Measurements from ENCODE around the gene PDX1.

Gene PDX1

DNA sequence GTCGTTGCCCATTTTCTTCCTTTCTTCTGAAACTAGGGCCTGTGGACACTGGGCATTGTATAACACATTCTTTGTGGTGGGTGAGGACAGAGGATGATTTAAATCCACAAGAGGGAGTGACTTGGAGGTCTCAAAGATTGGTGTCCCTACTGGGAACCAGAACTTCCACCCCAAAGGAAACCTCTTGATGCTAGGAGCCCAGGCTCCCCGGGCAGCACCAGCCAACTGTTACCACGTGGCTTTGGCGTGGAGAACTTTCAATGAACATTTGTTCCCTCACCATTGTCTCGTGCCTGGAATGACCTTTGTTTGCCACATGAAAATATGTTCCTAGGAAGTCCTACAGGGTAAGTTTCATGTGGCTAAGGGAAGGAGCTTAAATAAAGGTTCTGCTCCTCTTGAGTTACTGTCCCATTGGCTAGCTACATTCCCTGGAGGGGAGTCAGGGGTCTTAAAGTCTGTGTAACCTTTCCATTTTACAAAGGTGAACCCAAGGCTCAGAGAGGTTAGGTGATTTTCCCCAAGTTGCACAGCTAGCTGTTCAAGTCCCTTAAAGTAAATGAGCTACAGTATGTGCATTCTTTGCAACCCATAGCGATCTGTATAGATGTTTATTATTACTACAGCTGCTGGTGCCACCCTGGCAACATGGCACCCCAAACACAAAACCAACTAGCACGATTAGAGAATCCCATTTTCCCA lies 54.3 kb downstream of the PDX1 start:
- no peak for DNase-seq
- Mint-ChIP-seq H3K4me3 (no peak overlapping the region), H3K27me3 (ENCODE audit: low read depth, poor library complexity) (peaks cover 22% of the 10 kb centered on the region), H3K27ac (no peak overlapping the region), H3K4me1 (peaks cover 92% of the 10 kb centered on the region), H3K36me3 (ENCODE audit: low read depth) (no peaks in the 10 kb centered on the region), H3K9me3 (no peaks in the 10 kb centered on the region)
- TF ChIP-seq, protein P1, sequence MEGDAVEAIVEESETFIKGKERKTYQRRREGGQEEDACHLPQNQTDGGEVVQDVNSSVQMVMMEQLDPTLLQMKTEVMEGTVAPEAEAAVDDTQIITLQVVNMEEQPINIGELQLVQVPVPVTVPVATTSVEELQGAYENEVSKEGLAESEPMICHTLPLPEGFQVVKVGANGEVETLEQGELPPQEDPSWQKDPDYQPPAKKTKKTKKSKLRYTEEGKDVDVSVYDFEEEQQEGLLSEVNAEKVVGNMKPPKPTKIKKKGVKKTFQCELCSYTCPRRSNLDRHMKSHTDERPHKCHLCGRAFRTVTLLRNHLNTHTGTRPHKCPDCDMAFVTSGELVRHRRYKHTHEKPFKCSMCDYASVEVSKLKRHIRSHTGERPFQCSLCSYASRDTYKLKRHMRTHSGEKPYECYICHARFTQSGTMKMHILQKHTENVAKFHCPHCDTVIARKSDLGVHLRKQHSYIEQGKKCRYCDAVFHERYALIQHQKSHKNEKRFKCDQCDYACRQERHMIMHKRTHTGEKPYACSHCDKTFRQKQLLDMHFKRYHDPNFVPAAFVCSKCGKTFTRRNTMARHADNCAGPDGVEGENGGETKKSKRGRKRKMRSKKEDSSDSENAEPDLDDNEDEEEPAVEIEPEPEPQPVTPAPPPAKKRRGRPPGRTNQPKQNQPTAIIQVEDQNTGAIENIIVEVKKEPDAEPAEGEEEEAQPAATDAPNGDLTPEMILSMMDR (IDR thresholded peaks at IDR 0.05): no peak

All from nephron progenitor cell (in vitro differentiated cells).